HG02970 (cell line): ENCODE data around the gene ZNF519.
A peak's percentile ranks its signal among the peaks of the same experiment; 100 is the strongest.
"Not testable (repeated sequence)": the region's sequence is repeated elsewhere in the genome, so short reads cannot be mapped to it uniquely, and the experiment has no call there.

Experiments used
- ATAC-seq: cut with Tn5 transposase; IDR thresholded peaks from one replicate; pipeline ENCODE4 v1.9.1; 2021; ENCODE audit warnings: mild to moderate bottlenecking, moderate library complexity, moderate number of reproducible peaks; ENCODE audit not compliant: unreplicated experiment, low FRiP score

ZNF519 gene

GRCh38 chr18:14132271-14132700 lies at the start of gene ZNF519:
Gene ZNF519 (minus strand): TSS chr18:14132435. CDS start chr18:14132277, 158 bp downstream.
- ATAC-seq = peak; percentile 100

- no peak for ATAC-seq
These were observed 47.1 kb upstream of the ZNF519 start for GRCh38 chr18:14179306-14179705.

- ATAC-seq = peak; percentile 81
These were observed 46.3 kb upstream of the ZNF519 start for GRCh38 chr18:14178321-14179196.

GRCh38 chr18:14177540-14178320 lies 45.5 kb upstream of the ZNF519 start:
- ATAC-seq = not testable (repeated sequence)

- not testable (repeated sequence) for ATAC-seq
These were observed 43.2 kb upstream of the ZNF519 start for GRCh38 chr18:14175404-14175803.

GRCh38 chr18:14174706-14175085 lies 42.5 kb upstream of the ZNF519 start:
- ATAC-seq = no peak

GRCh38 chr18:14174002-14174705 lies 41.9 kb upstream of the ZNF519 start:
- not testable (repeated sequence) for ATAC-seq

GRCh38 chr18:14173116-14173951 lies 41.1 kb upstream of the ZNF519 start:
- ATAC-seq = not testable (repeated sequence)

GRCh38 chr18:14172142-14173115 lies 40.2 kb upstream of the ZNF519 start:
- not testable (repeated sequence) for ATAC-seq

- not testable (repeated sequence) for ATAC-seq
These were observed 39.3 kb upstream of the ZNF519 start for GRCh38 chr18:14171301-14172141.

GRCh38 chr18:14170367-14171036 lies 38.3 kb upstream of the ZNF519 start:
- not testable (repeated sequence) for ATAC-seq

GRCh38 chr18:14162915-14163314 lies 30.7 kb upstream of the ZNF519 start:
- not testable (repeated sequence) for ATAC-seq

GRCh38 chr18:14151564-14152113 lies 19.4 kb upstream of the ZNF519 start:
- not testable (repeated sequence) for ATAC-seq

GRCh38 chr18:14150766-14151165 lies 18.5 kb upstream of the ZNF519 start:
- ATAC-seq = not testable (repeated sequence)

- ATAC-seq = not testable (repeated sequence)
These were observed 17.7 kb upstream of the ZNF519 start for GRCh38 chr18:14149916-14150420.

GRCh38 chr18:14149121-14149850 lies 17.1 kb upstream of the ZNF519 start:
- not testable (repeated sequence) for ATAC-seq
